B cell (primary cell): Measurements from ENCODE around the gene C11orf54.

Source experiments
- EZH2 ChIP-seq: IDR thresholded peaks from 2 replicates; pipeline ENCODE4 v1.6.1; 2012; ENCODE audit warnings: borderline replicate concordance, low read depth, mild to moderate bottlenecking, moderate library complexity, low read length; ENCODE audit not compliant: insufficient read depth, poor library complexity, severe bottlenecking
- TF ChIP-seq, protein P1 (sequence below): fragments of 200-600 bp; IDR thresholded peaks from one replicate; pipeline ENCODE4 v1.8.0; 2022; ENCODE audit warnings: antibody characterized with exemption, mild to moderate bottlenecking

DNA sequence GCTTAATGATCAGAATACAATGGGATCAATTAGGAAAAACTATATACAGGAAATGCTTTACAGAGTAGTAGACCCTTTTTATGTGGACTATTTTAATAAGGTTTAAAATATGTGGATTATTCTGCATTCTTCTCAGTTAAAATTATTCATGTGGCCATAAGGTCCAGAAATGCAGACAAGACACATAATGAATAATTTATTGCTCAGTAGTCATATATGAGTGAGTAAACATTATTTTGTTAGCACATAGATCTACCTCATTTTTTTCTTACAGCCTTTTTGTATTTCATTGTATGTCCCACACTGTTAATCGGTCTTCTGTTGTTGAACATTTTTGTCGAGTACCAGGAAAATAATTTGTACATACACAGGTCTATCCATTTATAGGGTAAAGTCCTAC lies 63.4 kb downstream of the C11orf54 start:
- TF ChIP-seq, protein P1, sequence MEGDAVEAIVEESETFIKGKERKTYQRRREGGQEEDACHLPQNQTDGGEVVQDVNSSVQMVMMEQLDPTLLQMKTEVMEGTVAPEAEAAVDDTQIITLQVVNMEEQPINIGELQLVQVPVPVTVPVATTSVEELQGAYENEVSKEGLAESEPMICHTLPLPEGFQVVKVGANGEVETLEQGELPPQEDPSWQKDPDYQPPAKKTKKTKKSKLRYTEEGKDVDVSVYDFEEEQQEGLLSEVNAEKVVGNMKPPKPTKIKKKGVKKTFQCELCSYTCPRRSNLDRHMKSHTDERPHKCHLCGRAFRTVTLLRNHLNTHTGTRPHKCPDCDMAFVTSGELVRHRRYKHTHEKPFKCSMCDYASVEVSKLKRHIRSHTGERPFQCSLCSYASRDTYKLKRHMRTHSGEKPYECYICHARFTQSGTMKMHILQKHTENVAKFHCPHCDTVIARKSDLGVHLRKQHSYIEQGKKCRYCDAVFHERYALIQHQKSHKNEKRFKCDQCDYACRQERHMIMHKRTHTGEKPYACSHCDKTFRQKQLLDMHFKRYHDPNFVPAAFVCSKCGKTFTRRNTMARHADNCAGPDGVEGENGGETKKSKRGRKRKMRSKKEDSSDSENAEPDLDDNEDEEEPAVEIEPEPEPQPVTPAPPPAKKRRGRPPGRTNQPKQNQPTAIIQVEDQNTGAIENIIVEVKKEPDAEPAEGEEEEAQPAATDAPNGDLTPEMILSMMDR, result no peak
- no peak for TF ChIP-seq EZH2
